Neural progenitor cell (in vitro differentiated cells): ENCODE measurements around the gene YOD1. TPM values are rescaled to one million over a fixed set of nuclear protein-coding genes. Genes with fewer than 3 reads are reported as not detected.

Experiments
- DNase-seq: peaks from one replicate; pipeline ENCODE4 v3.0.0-alpha.2; 2016; ENCODE audit warnings: low spot score
- H2AFZ ChIP-seq: fragments of 200-600 bp; sonication (generic); replicated peaks from 2 replicates; pipeline ENCODE4 v1.6.1; 2016; ENCODE audit warnings: antibody characterized with exemption
- H3F3A ChIP-seq: fragments of 200-600 bp; sonication (generic); 2 replicates; pipeline ENCODE4 v1.6.1; 2016; ENCODE audit warnings: antibody characterized with exemption, low read depth
- H3K27ac ChIP-seq: fragments of 200-600 bp; sonication (generic); 2 replicates; pipeline ENCODE4 v1.5.1; 2016; ENCODE audit warnings: mild to moderate bottlenecking
- H3K27me3 ChIP-seq: fragments of 200-600 bp; sonication (generic); 2 replicates; pipeline ENCODE4 v1.6.1; 2016; ENCODE audit warnings: mild to moderate bottlenecking, moderate library complexity
- H3K36me3 ChIP-seq: fragments of 200-600 bp; sonication (generic); 2 replicates; pipeline ENCODE4 v1.5.1; 2016
- H3K4me1 ChIP-seq: fragments of 200-600 bp; sonication (generic); 2 replicates; pipeline ENCODE4 v1.6.1; 2016; ENCODE audit warnings: mixed run types
- H3K4me2 ChIP-seq: fragments of 200-600 bp; sonication (generic); 2 replicates; pipeline ENCODE4 v1.6.1; 2016
- H3K4me3 ChIP-seq: fragments of 200-600 bp; sonication (generic); 2 replicates; pipeline ENCODE4 v1.5.1; 2016
- H3K79me2 ChIP-seq: fragments of 200-600 bp; sonication (generic); 2 replicates; pipeline ENCODE4 v1.6.1; 2016; ENCODE audit warnings: low read depth
- H3K9ac ChIP-seq: fragments of 200-600 bp; sonication (generic); 2 replicates; pipeline ENCODE4 v1.6.1; 2016
- H3K9me3 ChIP-seq: fragments of 200-600 bp; sonication (generic); 2 replicates; pipeline ENCODE4 v1.5.1; 2016; ENCODE audit warnings: low read depth
- H4K20me1 ChIP-seq: fragments of 200-600 bp; sonication (generic); 2 replicates; pipeline ENCODE4 v1.6.1; 2016; ENCODE audit warnings: low read depth
- H3K27ac Mint-ChIP-seq: 3 replicates; pipeline ENCODE4 v1.8.0; 2021; ENCODE audit warnings: mixed read lengths
- H3K27me3 Mint-ChIP-seq: 2 replicates; pipeline ENCODE4 v1.8.0; 2022; ENCODE audit warnings: low read depth, mild to moderate bottlenecking, inconsistent platforms, moderate library complexity, mixed read lengths; ENCODE audit not compliant: insufficient read depth
- H3K36me3 Mint-ChIP-seq: 3 replicates; pipeline ENCODE4 v1.8.0; 2021; ENCODE audit warnings: mixed read lengths
- H3K4me1 Mint-ChIP-seq: 3 replicates; pipeline ENCODE4 v1.8.0; 2021; ENCODE audit warnings: mixed read lengths
- H3K4me3 Mint-ChIP-seq: 3 replicates; pipeline ENCODE4 v1.8.0; 2021; ENCODE audit warnings: mild to moderate bottlenecking, moderate library complexity, mixed read lengths
- H3K9me3 Mint-ChIP-seq: 3 replicates; pipeline ENCODE4 v1.8.0; 2020; ENCODE audit warnings: mixed read lengths
- CTCF ChIP-seq: fragments of 200-600 bp; sonication (generic); IDR thresholded peaks from 2 replicates; pipeline ENCODE4 v1.5.1; 2017; ENCODE audit warnings: antibody characterized with exemption, mild to moderate bottlenecking
- EZH2 ChIP-seq: fragments of 200-600 bp; sonication (generic); IDR thresholded peaks from 2 replicates; pipeline ENCODE4 v1.6.1; 2017; ENCODE audit warnings: antibody characterized with exemption, mild to moderate bottlenecking, moderate library complexity
- EZH2phosphoT487 ChIP-seq: fragments of 200-600 bp; sonication (generic); IDR thresholded peaks from 2 replicates; pipeline ENCODE4 v1.6.1; 2017; ENCODE audit warnings: antibody characterized with exemption
- total RNA-seq: library from RNA; depleted of rRNA; stranded (reverse); fragments of >200 nt; gene quantifications from 2 replicates; pipeline ENCODE4 v1.2.3, GENCODE V29; 2015; ENCODE audit warnings: low replicate concordance

YOD1 gene
- total RNA-seq, 1 donor from 2014 or later: 27.0 TPM

- Histone ChIP-seq H3K27me3 (peaks cover 6% of the 10 kb centered on the region), H3K9me3 (no peaks in the 10 kb centered on the region), H3K36me3 (no peaks in the 10 kb centered on the region), H3F3A (no peaks in the 10 kb centered on the region), H2AFZ (no peak overlapping the region), H3K4me1 (no peaks in the 10 kb centered on the region), H3K9ac (no peak overlapping the region), H3K4me3 (no peak overlapping the region), H3K4me2 (no peak overlapping the region), H3K79me2 (peaks cover under 1% of the 10 kb centered on the region), H4K20me1 (peaks cover 3% of the 10 kb centered on the region), H3K27ac (no peak overlapping the region)
- H3K4me3 Mint-ChIP-seq: no peak overlapping the region
- H3K27ac Mint-ChIP-seq: no peak overlapping the region
- peaks cover 1% of the 10 kb centered on the region for H3K9me3 Mint-ChIP-seq
- H3K4me1 Mint-ChIP-seq: no peaks in the 10 kb centered on the region
- DNase-seq: no peak
- peaks cover 8% of the 10 kb centered on the region for H3K36me3 Mint-ChIP-seq
- H3K27me3 Mint-ChIP-seq: no peaks in the 10 kb centered on the region
- TF ChIP-seq EZH2phosphoT487: no peak
- TF ChIP-seq EZH2: no peak
- no peak for TF ChIP-seq CTCF
These were observed 10.9 kb downstream of the YOD1 start for GRCh38 chr1:207040181-207040533.

GRCh38 chr1:207039380-207040180 is 11.4 kb downstream of the YOD1 start:
- Histone ChIP-seq H3K4me1 (no peaks in the 10 kb centered on the region), H3K4me2 (no peak overlapping the region), H3F3A (no peaks in the 10 kb centered on the region), H2AFZ (no peak overlapping the region), H4K20me1 (peaks cover 3% of the 10 kb centered on the region), H3K27ac (no peak overlapping the region), H3K79me2 (no peaks in the 10 kb centered on the region), H3K4me3 (no peak overlapping the region), H3K36me3 (no peaks in the 10 kb centered on the region), H3K9me3 (no peaks in the 10 kb centered on the region), H3K9ac (no peak overlapping the region), H3K27me3 (peaks cover 6% of the 10 kb centered on the region)
- Mint-ChIP-seq H3K27me3 (no peaks in the 10 kb centered on the region), H3K4me1 (no peaks in the 10 kb centered on the region), H3K9me3 (peaks cover 1% of the 10 kb centered on the region), H3K36me3 (peaks cover 5% of the 10 kb centered on the region), H3K27ac (no peak overlapping the region), H3K4me3 (no peak overlapping the region)
- no peak for DNase-seq
- no peak for TF ChIP-seq CTCF
- TF ChIP-seq EZH2phosphoT487: no peak
- no peak for TF ChIP-seq EZH2

GRCh38 chr1:207036865-207037264 is 14.1 kb downstream of the YOD1 start:
- Histone ChIP-seq H3K9ac (no peak overlapping the region), H2AFZ (no peak overlapping the region), H3K9me3 (no peaks in the 10 kb centered on the region), H3K27me3 (peaks cover 6% of the 10 kb centered on the region), H3K36me3 (no peaks in the 10 kb centered on the region), H3F3A (no peaks in the 10 kb centered on the region), H4K20me1 (no peaks in the 10 kb centered on the region), H3K4me2 (no peak overlapping the region), H3K79me2 (no peaks in the 10 kb centered on the region), H3K4me3 (no peak overlapping the region), H3K4me1 (peaks cover 18% of the 10 kb centered on the region), H3K27ac (no peak overlapping the region)
- no peak for DNase-seq
- H3K27ac Mint-ChIP-seq: no peak overlapping the region
- no peaks in the 10 kb centered on the region for H3K36me3 Mint-ChIP-seq
- no peaks in the 10 kb centered on the region for H3K9me3 Mint-ChIP-seq
- peaks cover under 1% of the 10 kb centered on the region for H3K27me3 Mint-ChIP-seq
- H3K4me3 Mint-ChIP-seq: no peak overlapping the region
- H3K4me1 Mint-ChIP-seq: peaks cover 5% of the 10 kb centered on the region
- TF ChIP-seq EZH2: no peak
- TF ChIP-seq CTCF: no peak
- no peak for TF ChIP-seq EZH2phosphoT487
